ENCODE data around the gene KNSTRN.

GRCh38 chr15:40443255-40443654, 60.7 kb downstream of the KNSTRN start:
- TF ChIP-seq CTCF (optimal IDR thresholded peaks at IDR 0.05 in 1 of 3, IDR thresholded peaks at IDR 0.05 in 1 of 3, conservative IDR thresholded peaks at IDR 0.05 in 1 of 3; ENCODE audit: extremely low read depth in 1 of 3, insufficient read depth in 2 of 3, low read length in 3 of 3) (no peak), EZH2 (IDR thresholded peaks at IDR 0.05; ENCODE audit: low read length) (no peak)

Measured in keratinocyte (primary cell).